ENCODE results near the gene SLC2A4.

DNA sequence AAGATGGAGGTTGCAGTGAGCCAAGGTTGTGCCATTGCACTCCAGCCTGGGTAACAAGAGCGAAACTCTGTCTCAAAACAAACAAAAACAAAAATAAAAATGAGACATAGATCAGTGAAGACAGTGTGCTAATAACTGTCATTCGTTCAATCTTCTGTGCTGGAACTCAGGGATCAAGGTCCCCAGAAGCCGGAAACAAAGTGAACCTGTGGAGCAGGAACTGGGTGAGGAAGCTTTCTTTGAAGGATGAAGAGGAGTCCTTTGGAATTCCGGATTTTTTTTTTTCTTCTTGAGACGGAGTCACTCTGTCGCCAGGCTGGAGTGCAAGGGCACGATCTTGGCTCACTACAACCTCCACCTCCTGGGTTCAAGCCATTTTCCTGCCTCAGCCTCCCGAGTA lies 2.1 kb upstream of the SLC2A4 start:
- TF ChIP-seq RFX5 (IDR thresholded peaks at IDR 0.05) = no peak
- TF ChIP-seq, protein P1, sequence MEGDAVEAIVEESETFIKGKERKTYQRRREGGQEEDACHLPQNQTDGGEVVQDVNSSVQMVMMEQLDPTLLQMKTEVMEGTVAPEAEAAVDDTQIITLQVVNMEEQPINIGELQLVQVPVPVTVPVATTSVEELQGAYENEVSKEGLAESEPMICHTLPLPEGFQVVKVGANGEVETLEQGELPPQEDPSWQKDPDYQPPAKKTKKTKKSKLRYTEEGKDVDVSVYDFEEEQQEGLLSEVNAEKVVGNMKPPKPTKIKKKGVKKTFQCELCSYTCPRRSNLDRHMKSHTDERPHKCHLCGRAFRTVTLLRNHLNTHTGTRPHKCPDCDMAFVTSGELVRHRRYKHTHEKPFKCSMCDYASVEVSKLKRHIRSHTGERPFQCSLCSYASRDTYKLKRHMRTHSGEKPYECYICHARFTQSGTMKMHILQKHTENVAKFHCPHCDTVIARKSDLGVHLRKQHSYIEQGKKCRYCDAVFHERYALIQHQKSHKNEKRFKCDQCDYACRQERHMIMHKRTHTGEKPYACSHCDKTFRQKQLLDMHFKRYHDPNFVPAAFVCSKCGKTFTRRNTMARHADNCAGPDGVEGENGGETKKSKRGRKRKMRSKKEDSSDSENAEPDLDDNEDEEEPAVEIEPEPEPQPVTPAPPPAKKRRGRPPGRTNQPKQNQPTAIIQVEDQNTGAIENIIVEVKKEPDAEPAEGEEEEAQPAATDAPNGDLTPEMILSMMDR (IDR thresholded peaks at IDR 0.05) = no peak
- TF ChIP-seq, protein P2, sequence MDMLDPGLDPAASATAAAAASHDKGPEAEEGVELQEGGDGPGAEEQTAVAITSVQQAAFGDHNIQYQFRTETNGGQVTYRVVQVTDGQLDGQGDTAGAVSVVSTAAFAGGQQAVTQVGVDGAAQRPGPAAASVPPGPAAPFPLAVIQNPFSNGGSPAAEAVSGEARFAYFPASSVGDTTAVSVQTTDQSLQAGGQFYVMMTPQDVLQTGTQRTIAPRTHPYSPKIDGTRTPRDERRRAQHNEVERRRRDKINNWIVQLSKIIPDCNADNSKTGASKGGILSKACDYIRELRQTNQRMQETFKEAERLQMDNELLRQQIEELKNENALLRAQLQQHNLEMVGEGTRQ (IDR thresholded peaks at IDR 0.05) = no peak
